ENCODE data around the gene IGF2BP1. TPM values are rescaled to one million over a fixed set of nuclear protein-coding genes. Genes with fewer than 3 reads are reported as not detected.
"Not testable (repeated sequence)": the region's sequence is repeated elsewhere in the genome, so short reads cannot be mapped to it uniquely, and the experiment has no call there.

Gene IGF2BP1
- total RNA-seq, 1 experiment from 2014 or later, result 0.15 TPM

- DNase-seq (ENCODE audit: extremely low read depth, low read depth), result no peak
Measured at GRCh38 chr17:49016775-49017463, 19.7 kb downstream of the IGF2BP1 start.

DNA sequence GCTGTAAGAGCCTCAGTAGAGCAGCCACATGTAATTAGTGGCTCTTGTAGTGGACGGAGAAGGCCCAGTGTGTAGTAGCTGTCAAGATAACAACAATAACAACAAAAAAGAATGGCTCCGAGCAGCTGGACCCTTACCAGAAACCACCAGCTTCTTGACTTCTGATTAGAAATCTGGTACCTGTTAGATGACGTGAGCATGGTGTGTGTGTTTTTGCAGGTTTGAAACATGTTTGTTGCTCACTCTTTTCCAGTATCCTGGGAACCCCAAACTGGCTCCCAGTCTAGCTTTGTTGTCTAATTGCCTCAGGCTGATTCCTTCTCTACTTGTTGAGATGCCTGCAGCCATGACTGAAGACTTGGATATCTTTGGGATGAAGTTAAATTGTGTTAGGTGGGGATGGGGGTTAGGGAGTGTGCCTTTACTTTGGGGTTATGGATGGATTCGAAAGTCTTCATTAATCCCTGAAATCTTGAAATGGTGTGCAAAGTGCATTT, 21.0 kb downstream of the IGF2BP1 start:
- DNase-seq (ENCODE audit: extremely low read depth, low read depth), result no peak

- DNase-seq (ENCODE audit: extremely low read depth, low read depth), result no peak
Measured at GRCh38 chr17:49018748-49019147, 21.6 kb downstream of the IGF2BP1 start.

GRCh38 chr17:49020609-49021008, 23.4 kb downstream of the IGF2BP1 start:
- DNase-seq (ENCODE audit: extremely low read depth, low read depth), result no peak

DNA sequence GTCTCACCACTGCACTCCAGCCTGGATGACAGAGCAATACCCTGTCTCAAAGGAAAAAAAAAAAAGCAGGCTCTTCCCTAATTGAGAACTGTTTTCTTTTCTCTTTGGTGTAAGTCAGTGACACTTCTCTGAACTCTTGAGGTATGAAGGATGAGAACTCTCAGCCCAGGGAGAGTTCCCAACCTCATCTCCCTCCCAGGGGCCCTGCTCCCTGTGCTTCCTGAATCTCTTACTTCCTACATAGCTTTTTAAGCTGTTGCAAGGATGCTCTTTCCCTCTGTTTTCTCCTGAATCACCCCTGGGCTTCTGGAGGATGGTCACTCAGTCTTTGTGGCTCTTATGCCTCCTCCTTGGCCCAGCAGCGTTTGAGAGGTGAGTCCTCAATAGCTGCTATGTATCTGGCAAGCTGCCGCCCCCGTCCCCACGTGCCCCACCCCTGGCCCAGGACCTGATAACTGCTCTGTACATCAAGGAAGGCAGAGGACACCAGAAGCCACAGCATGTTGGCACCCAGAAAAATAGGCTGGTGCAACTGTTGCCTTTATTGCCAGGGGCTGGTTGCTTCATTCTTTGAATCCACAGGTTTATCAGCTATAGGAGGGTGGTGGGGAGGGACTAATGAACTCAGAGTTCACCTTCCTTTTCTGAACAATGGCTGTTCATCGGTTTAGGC, 24.0 kb downstream of the IGF2BP1 start:
- no peak for DNase-seq (ENCODE audit: extremely low read depth, low read depth)

DNA sequence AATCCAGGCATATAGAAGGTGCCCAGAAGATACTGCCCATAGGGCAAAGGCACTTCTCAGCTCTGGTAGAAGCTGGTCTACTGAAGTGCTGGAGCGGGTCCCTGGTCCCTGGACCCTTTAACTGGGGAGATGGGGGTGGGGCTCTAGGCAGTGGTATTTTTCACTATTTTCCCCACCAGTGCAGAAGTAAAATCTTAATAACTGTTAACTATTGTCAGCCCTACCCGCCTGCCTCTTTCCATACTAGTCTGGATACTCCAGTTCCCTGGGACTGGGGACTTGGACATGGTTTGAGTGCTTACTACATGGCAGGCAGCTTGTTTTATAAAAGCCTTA, 24.6 kb downstream of the IGF2BP1 start:
- DNase-seq (ENCODE audit: extremely low read depth, low read depth), result no peak

DNA sequence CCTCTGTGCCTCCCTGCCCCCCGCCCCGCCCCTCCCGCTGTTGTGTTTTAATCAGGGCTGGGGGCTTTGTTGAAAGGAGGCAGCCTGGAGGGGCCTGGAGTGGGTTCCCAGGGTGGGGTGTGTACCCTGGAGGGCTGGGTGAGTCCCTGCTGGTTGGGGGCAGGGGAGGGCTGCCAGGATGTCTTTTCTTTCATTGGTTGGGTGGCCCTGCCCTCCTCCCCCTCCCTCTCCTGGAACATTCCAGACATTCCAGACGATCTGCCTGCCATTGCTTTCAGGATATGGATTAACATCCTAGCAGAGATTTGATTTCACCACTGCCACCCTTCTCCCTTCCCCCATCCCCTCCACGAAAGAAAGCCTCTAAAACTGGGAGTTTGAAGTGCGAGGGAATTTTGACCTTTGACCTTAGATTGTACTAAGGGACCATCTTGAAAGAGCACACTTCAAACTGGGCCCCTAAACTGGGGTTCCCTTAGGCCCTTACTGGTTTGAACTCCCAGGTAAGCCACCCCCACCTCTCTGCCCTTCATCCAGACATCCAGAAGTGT, 25.3 kb downstream of the IGF2BP1 start:
- no peak for DNase-seq (ENCODE audit: extremely low read depth, low read depth)

DNA sequence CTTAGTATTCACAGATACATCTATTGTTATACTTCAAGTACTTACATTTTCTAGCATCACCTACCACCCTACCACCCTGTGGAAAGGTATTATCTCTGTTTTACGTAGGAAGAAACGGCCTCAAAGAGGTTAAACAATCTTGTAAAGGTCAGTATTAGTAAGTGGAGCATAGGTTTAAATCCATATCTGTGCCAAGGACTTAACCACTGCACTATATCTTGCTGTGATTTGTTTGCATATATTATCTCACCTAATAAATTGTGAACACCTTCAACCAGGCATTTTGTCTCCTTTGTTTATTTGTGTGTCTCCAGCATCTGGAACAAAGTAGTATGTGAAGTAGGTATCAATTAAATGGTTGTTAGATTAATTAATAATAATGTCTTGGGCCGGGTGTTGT, 27.3 kb downstream of the IGF2BP1 start:
- no peak for DNase-seq (ENCODE audit: extremely low read depth, low read depth)

- not testable (repeated sequence) for DNase-seq (ENCODE audit: extremely low read depth, low read depth)
Measured at GRCh38 chr17:49026447-49026846, 29.3 kb downstream of the IGF2BP1 start.

DNA sequence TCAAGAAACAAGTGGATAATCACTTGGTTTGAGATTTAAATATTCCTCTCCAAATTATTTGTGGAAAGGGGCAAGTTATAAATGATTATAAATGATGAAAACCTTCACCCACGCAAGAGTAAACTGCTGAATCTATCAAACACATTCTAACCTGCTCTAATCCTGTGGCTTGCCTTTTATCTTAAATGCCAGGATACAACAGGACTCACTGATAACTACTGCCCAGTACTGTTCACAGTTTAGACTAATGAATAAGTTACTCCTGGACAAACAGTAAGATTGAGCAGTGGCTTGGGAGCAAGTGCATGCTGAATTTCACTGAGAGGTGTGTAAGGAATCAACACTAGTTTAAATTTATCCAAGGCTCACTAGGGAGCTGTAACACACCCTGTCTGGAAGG, 31.1 kb downstream of the IGF2BP1 start:
- DNase-seq (ENCODE audit: extremely low read depth, low read depth), result no peak

- DNase-seq (ENCODE audit: extremely low read depth, low read depth), result no peak
Measured at GRCh38 chr17:49029801-49030200, 32.6 kb downstream of the IGF2BP1 start.

- peak; percentile 78 for DNase-seq (ENCODE audit: extremely low read depth, low read depth)
Measured at GRCh38 chr17:49031965-49032928, 35.1 kb downstream of the IGF2BP1 start.

DNA sequence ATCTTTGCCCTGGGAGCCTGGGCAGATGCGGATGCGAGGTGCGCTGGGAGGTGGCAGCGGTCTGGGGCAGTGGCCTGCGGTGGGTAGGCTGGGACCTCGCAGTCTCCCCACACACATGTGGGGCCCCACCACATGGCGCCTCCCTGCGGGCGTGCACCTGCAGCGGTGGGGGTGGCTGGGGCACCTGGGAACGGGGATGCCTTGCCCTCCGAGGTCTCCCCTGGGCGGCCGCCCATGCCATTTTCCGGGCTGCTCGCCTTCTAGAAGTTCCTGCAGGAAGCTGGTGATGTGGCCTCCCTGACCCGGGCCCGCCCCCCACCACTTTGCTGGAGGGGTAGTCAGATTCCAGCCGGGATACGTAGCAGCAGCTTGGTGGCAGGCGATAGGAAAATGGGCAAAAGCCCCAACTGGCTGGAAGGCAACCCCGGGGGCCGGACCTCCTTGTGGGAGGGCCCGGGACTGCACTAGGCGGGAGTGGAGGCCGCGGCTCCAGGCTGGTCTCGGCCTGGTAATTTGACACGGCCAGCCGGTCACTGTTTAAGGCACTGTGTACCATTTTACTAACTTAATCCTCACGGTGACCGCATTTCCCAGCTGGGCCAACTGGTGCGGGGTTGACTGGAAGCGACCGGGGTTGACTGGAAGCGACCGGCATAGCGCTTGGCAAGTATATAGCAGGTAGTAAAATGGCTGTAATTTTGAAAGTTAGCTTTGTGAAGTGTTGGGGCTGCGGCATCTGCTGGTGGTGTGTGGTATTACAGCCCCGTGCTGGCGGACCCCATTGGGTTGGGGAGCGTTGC, 38.5 kb downstream of the IGF2BP1 start:
- peak; percentile 33 for DNase-seq (ENCODE audit: extremely low read depth, low read depth)

DNA sequence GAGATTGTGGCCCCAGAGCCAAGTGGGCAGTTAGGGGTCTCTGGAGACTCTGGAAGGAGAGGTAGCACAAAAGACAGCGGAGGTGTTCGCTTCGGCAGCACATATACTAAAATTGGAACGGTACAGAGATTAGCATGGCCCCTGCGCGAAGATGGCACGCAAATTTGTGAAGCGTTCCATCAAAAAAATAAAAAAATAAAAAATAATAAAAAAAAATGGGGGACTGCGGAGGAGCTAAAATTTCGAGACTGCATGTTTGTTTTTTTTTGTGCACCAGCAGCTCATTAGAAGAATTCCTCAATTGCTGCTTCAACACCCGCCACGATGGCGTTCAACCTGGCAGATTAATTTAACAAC, 39.1 kb downstream of the IGF2BP1 start:
- DNase-seq (ENCODE audit: extremely low read depth, low read depth), result no peak

GRCh38 chr17:49038138-49038537, 41.0 kb downstream of the IGF2BP1 start:
- no peak for DNase-seq (ENCODE audit: extremely low read depth, low read depth)

DNA sequence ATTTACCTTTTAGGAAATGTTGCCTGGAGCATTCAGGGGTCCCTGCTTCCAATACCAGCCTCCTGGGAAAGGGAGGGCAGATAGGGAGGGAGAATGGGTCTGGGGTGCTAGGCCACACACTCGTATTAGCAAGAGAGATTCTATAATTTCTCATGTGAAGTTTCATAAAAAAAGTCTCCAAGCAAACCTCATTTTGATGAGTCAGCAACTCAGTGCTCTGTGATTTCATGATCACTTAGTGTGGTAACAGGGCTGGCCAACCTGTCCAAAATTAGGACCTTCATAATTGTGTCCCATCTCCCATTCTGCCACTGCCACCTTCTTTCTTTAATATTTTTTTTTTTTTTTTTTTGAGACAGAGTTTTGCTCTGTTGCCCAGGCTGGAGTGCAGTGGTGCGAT, 41.4 kb downstream of the IGF2BP1 start:
- no peak for DNase-seq (ENCODE audit: extremely low read depth, low read depth)

DNA sequence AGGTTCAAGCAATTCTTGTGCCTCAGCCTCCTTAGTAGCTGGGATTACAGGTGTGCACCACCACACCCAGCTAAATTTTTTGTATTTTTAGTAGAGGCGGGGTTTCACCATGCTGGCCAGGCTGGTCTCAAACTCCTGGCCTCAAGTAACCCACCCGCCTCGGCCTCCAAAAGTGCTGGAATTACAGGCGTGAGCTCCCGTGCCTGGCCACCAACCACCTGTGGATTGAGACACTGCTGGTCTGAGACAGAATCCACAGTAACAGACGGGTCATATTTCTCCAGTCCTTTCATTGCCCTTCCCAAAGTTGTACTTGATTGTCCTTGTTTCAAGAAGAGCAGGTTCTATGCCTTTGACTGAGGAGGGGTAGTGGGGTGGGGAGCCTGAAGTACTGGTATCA, 42.3 kb downstream of the IGF2BP1 start:
- not testable (repeated sequence) for DNase-seq (ENCODE audit: extremely low read depth, low read depth)

DNA sequence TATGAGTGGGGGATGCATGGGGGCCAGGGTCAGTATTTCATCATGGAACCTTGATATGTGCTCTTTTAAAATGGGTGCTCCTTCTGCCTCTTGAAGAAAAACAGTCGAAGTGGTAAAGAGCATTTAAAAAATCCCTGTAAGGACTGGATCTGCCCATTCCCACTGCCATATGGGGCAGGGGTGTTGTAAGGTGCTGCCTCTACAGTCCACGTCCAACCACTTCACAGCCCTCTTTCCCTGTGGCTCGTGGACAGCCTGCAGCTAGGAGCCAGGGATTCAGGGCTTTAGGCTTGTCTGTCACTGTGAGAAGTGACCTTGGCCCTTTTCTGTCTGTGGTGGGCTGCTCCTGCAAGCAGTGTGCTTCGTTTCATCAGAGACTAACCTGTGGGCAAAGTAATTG, 44.3 kb downstream of the IGF2BP1 start:
- DNase-seq (ENCODE audit: extremely low read depth, low read depth), result no peak

DNA sequence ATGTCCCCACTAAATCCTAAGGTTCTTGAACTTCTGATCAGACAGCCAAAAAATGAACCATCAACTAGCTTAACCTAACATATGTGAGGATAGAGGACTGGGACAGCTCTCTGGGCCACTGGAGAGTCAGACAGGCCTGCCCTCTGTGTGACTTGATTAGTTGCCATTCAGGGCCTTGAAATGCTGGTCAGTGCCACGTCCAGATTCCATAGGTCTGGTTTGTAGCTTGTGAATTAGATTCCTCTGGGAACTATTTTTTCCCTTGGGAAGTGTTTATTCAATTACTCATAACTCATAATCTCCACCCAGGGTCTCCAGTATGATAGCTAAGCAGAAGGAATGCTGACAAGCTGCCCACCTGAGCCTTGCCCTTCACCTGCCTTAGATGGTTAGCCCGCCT, 48.2 kb downstream of the IGF2BP1 start:
- DNase-seq (ENCODE audit: extremely low read depth, low read depth), result no peak

DNA sequence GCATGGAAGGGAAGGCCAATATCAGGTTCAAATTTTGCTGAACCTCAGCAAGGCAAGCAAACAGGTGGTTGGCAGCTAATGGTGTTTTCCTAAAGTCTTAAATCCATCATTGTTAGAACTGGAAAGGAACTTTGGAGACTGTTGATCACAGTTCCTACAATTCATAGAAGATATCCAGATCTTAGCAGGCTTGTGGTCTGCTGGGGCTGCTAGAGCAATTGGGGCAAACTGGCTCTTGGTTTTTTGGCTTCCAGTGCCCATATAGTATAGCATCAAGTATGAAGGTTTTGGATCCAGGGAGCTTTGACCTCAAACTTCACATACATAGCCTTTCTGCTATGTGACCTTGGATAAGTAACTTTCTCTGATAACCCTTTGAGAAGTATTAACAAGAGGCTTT, 49.7 kb downstream of the IGF2BP1 start:
- no peak for DNase-seq (ENCODE audit: extremely low read depth, low read depth)

Measured in NCI-H460 (cell line).